Breast epithelium (tissue), 3 donors: ENCODE data around the gene STRN3.

Source experiments
- CTCF ChIP-seq, 3 donors: fragments of 450-650 bp; IDR thresholded peaks; one replicate each; pipeline ENCODE4 v1.5.1; 2016 to 2017; ENCODE audit warnings: antibody characterized with exemption in 3 of 3, mild to moderate bottlenecking in 3 of 3, moderate library complexity in 3 of 3
- POLR2A ChIP-seq: fragments of 450-650 bp; IDR thresholded peaks from one replicate; pipeline ENCODE4 v1.6.1; 2016; ENCODE audit warnings: antibody characterized with exemption, mild to moderate bottlenecking, moderate library complexity
- POLR2AphosphoS5 ChIP-seq, 3 donors: sonication (generic); formaldehyde crosslinking; IDR thresholded peaks; one replicate each; pipeline ENCODE4 v1.6.1; 2017; ENCODE audit warnings: antibody characterized with exemption in 3 of 3

- TF ChIP-seq CTCF (IDR thresholded peaks at IDR 0.05): no peak
- TF ChIP-seq POLR2A: no peak
- no peak for TF ChIP-seq POLR2AphosphoS5 (IDR thresholded peaks at IDR 0.05)
These were observed 64.8 kb downstream of the STRN3 start for GRCh38 chr14:30961330-30961729.
